ENCODE measurements around the gene TPGS1.

The TPGS1 gene

DNA sequence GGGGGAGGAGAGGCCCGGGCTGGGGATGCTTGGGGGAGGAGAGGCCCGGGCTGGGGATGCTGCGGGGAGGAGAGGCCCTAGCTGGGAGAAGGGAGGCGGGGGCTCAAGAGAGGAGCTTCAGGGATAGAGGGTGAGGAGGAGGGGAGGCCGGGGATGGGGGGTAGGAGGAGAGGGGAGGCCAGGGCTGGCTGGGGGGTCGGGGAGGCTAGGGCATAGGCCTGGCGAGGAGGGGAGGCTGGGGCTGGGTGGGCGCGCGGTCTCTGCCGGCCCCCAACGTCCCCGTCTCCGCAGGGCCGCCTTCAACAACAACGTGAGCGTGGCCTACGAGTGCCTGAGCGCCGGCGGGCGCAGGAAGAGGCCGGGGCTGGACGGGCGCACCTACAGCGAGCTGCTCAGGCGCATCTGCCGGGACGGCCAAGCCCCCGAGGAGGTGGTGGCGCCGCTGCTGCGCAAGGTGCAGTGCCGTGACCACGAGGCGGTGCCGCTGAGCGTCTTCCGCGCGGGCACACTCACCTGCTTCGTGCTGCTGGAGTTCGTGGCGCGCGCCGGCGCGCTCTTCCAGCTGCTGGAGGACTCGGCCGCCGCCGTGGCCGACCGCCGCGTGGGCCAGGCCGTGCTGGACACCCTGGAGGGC lies 11.4 kb downstream of the TPGS1 start:
- WGBS, 2 donors (ENCODE audit: extremely low coverage in 2 of 2, insufficient read length in 2 of 2, insufficient replicate concordance in 1 of 2) = no CpG with 5 or more reads among the region's 58 CpGs
- Histone ChIP-seq H2BK15ac (ENCODE audit: low read length) (peak overlapping the region; percentile 99), H3K4ac (ENCODE audit: low read length) (peak overlapping the region; percentile 84), H3K9me3 (replicated peaks in 1 of 2; ENCODE audit: control insufficient read depth in 2 of 2, insufficient read depth in 1 of 2, low read depth in 1 of 2, low read length in 2 of 2) (peaks cover 0 to 16% of the 10 kb centered on the region in 2 donors), H2BK120ac (ENCODE audit: low read depth, low read length) (peak overlapping the region; percentile 83), H2AFZ (ENCODE audit: low read length) (no peak overlapping the region), H3K79me1 (ENCODE audit: low read depth, low read length) (peaks cover 7% of the 10 kb centered on the region), H3K23ac (ENCODE audit: low read depth, low read length, poor library complexity) (peak overlapping the region; percentile 60), H3K36me3 (replicated peaks in 1 of 2; ENCODE audit: control insufficient read depth in 2 of 2, insufficient read depth in 2 of 2, low read length in 2 of 2) (peaks cover 11 to 14% of the 10 kb centered on the region in 2 donors), H3K14ac (ENCODE audit: low read length) (peak overlapping the region; percentile 63), H3K18ac (ENCODE audit: low read length) (peak overlapping the region; percentile 95), H4K8ac (ENCODE audit: low read depth, low read length) (peak overlapping the region; percentile 48), H3K4me3 (ENCODE audit: low read length in 2 of 2) (peak overlapping the region in 1 of 2 donors; percentile 58), H2AK5ac (ENCODE audit: low read depth, low read length) (peak overlapping the region; percentile 93), H3K4me2 (ENCODE audit: insufficient read depth, low read length, poor library complexity, severe bottlenecking) (peak overlapping the region; percentile 11), H3K4me1 (ENCODE audit: control insufficient read depth in 2 of 2, insufficient read depth in 1 of 2, low read depth in 1 of 2, low read length in 2 of 2) (peaks cover 3 to 5% of the 10 kb centered on the region in 2 donors), H3K27ac (replicated peaks; ENCODE audit: low read length) (peak overlapping the region; percentile 75), H2BK5ac (ENCODE audit: low read length) (peak overlapping the region; percentile 77), H4K91ac (ENCODE audit: low read depth, low read length, poor library complexity) (peak overlapping the region; percentile 100), H3K9ac (ENCODE audit: low read depth, low read length, poor library complexity) (peak overlapping the region; percentile 63), H2BK12ac (ENCODE audit: low read length) (peak overlapping the region; percentile 94), H3K27me3 (ENCODE audit: control insufficient read depth in 3 of 3, insufficient read depth in 3 of 3, low read depth in 1 of 3, low read length in 3 of 3) (peaks cover 0 to 2% (median 0%) of the 10 kb centered on the region in 3 experiments)
- peak; percentile 37 for DNase-seq (ENCODE audit: low spot score)

DNA sequence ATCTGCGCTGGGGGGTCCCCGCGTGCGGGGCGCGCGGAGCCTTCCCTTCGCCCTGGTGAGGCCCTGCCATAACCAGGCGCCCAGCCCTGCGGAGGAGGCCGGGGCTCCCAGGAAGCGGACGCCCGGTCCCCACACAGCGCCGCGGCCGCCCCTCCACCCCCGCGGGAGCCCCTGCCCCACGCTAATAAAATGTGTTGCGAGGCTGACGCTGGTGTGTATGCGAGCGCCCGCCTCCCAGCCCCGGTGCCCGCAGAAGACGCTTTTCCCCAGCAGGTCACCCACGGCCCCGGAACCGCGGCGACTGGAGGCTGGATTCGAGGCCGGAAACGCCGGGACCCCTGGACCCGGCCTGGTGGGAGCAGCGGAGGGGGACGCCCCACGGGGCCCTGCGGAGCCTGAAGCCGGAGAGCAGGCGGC lies 12.2 kb downstream of the TPGS1 start:
- Histone ChIP-seq H3K9ac (ENCODE audit: low read depth, low read length, poor library complexity) (no peak overlapping the region), H2AFZ (ENCODE audit: low read length) (no peak overlapping the region), H2BK120ac (ENCODE audit: low read depth, low read length) (peak overlapping the region; percentile 83), H3K4me2 (ENCODE audit: insufficient read depth, low read length, poor library complexity, severe bottlenecking) (no peak overlapping the region), H3K4me1 (ENCODE audit: control insufficient read depth in 2 of 2, insufficient read depth in 1 of 2, low read depth in 1 of 2, low read length in 2 of 2) (peaks cover 3 to 5% of the 10 kb centered on the region in 2 donors), H3K79me1 (ENCODE audit: low read depth, low read length) (no peaks in the 10 kb centered on the region), H3K36me3 (replicated peaks in 1 of 2; ENCODE audit: control insufficient read depth in 2 of 2, insufficient read depth in 2 of 2, low read length in 2 of 2) (peaks cover 4 to 7% of the 10 kb centered on the region in 2 donors), H2BK5ac (ENCODE audit: low read length) (no peak overlapping the region), H4K8ac (ENCODE audit: low read depth, low read length) (no peak overlapping the region), H3K18ac (ENCODE audit: low read length) (peak overlapping the region; percentile 95), H4K91ac (ENCODE audit: low read depth, low read length, poor library complexity) (no peak overlapping the region), H3K4ac (ENCODE audit: low read length) (no peak overlapping the region), H3K27me3 (ENCODE audit: control insufficient read depth in 3 of 3, insufficient read depth in 3 of 3, low read depth in 1 of 3, low read length in 3 of 3) (no peaks in the 10 kb centered on the region), H3K27ac (replicated peaks; ENCODE audit: low read length) (no peak overlapping the region), H3K23ac (ENCODE audit: low read depth, low read length, poor library complexity) (no peak overlapping the region), H3K9me3 (replicated peaks in 1 of 2; ENCODE audit: control insufficient read depth in 2 of 2, insufficient read depth in 1 of 2, low read depth in 1 of 2, low read length in 2 of 2) (peaks cover 0 to 9% of the 10 kb centered on the region in 2 donors), H2AK5ac (ENCODE audit: low read depth, low read length) (peak overlapping the region; percentile 93), H2BK12ac (ENCODE audit: low read length) (no peak overlapping the region), H3K14ac (ENCODE audit: low read length) (no peak overlapping the region), H3K4me3 (ENCODE audit: low read length in 2 of 2) (no peak overlapping the region), H2BK15ac (ENCODE audit: low read length) (peak overlapping the region; percentile 99)
- no CpG with 5 or more reads among the region's 45 CpGs for WGBS, 2 donors (ENCODE audit: extremely low coverage in 2 of 2, insufficient read length in 2 of 2, insufficient replicate concordance in 1 of 2)
- DNase-seq (ENCODE audit: low spot score) = no peak

DNA sequence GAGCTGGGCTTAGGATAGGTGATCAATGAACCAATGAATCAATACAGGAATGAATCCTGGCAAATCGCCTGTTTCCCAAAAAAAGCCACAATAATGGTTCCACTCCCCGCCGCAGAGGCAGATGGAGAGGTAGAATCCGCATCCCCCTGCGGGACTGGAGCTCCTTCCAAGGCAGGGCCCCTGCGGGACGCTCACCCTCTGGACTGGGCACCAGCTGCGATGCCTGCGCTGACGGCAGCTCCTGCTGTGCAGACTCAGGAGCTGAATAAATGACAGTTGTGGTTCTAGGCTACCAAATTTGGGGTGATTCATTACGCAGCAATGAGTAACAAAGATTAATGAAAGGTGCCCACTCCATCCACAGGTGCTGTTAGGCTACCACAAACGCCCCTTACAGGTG lies 15.4 kb downstream of the TPGS1 start:
- Histone ChIP-seq H3K27me3 (ENCODE audit: control insufficient read depth in 3 of 3, insufficient read depth in 3 of 3, low read depth in 1 of 3, low read length in 3 of 3) (no peaks in the 10 kb centered on the region), H3K4me1 (ENCODE audit: control insufficient read depth in 2 of 2, insufficient read depth in 1 of 2, low read depth in 1 of 2, low read length in 2 of 2) (peaks cover 3 to 10% of the 10 kb centered on the region in 2 donors), H2BK5ac (ENCODE audit: low read length) (no peak overlapping the region), H3K36me3 (replicated peaks in 1 of 2; ENCODE audit: control insufficient read depth in 2 of 2, insufficient read depth in 2 of 2, low read length in 2 of 2) (peaks cover 4 to 7% of the 10 kb centered on the region in 2 donors), H4K8ac (ENCODE audit: low read depth, low read length) (no peak overlapping the region), H3K27ac (replicated peaks; ENCODE audit: low read length) (no peak overlapping the region), H3K4ac (ENCODE audit: low read length) (no peak overlapping the region), H3K4me3 (ENCODE audit: low read length in 2 of 2) (no peak overlapping the region), H3K18ac (ENCODE audit: low read length) (no peak overlapping the region), H4K91ac (ENCODE audit: low read depth, low read length, poor library complexity) (no peak overlapping the region), H3K79me1 (ENCODE audit: low read depth, low read length) (peaks cover 2% of the 10 kb centered on the region), H3K4me2 (ENCODE audit: insufficient read depth, low read length, poor library complexity, severe bottlenecking) (no peak overlapping the region), H3K9me3 (replicated peaks in 1 of 2; ENCODE audit: control insufficient read depth in 2 of 2, insufficient read depth in 1 of 2, low read depth in 1 of 2, low read length in 2 of 2) (peaks cover 0 to 9% of the 10 kb centered on the region in 2 donors), H3K9ac (ENCODE audit: low read depth, low read length, poor library complexity) (no peak overlapping the region), H2BK15ac (ENCODE audit: low read length) (no peak overlapping the region), H2BK120ac (ENCODE audit: low read depth, low read length) (no peak overlapping the region), H3K23ac (ENCODE audit: low read depth, low read length, poor library complexity) (no peak overlapping the region), H2AFZ (ENCODE audit: low read length) (no peak overlapping the region), H3K14ac (ENCODE audit: low read length) (no peak overlapping the region), H2AK5ac (ENCODE audit: low read depth, low read length) (no peak overlapping the region), H2BK12ac (ENCODE audit: low read length) (no peak overlapping the region)
- WGBS, 2 donors (ENCODE audit: extremely low coverage in 2 of 2, insufficient read length in 2 of 2, insufficient replicate concordance in 1 of 2) = no CpG with 5 or more reads among the region's 12 CpGs
- DNase-seq (ENCODE audit: low spot score) = no peak

DNA sequence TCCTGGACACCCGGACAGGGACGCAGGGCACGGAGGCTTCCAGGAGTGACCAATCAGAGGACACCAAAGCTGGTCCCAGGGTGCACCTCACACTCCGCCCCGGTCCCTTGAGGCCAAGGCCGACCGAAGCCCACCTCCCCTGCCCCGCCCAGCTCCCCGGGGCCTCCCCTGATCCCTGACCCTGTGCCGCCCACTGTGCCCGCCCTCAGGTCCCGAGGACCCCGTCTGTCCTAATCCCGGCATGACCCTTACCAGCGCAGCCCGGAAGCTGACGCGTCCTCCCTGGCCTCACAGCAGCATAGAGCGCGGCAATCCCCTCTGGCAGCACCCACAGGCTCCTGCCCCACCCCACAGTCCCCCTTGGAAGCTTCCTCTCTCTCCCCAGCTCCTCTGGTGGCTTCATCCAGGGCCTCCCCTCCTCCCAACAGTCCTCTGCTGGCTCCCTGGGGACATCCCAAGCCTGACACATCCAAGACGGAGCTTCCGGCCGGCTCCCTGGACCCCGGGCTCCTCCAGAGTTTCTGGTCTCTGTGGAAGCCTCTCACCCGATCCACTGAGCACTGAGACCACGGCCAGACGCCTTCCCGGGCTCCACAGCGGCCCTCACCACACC lies 16.9 kb downstream of the TPGS1 start:
- no peaks in the 10 kb centered on the region for H3K27me3 ChIP-seq (ENCODE audit: control insufficient read depth in 3 of 3, insufficient read depth in 3 of 3, low read depth in 1 of 3, low read length in 3 of 3)
- H3K4ac ChIP-seq (ENCODE audit: low read length) = no peak overlapping the region
- H3K9me3 ChIP-seq (replicated peaks in 1 of 2; ENCODE audit: control insufficient read depth in 2 of 2, insufficient read depth in 1 of 2, low read depth in 1 of 2, low read length in 2 of 2) = peaks cover 0 to 9% of the 10 kb centered on the region in 2 donors
- no peak overlapping the region for H4K8ac ChIP-seq (ENCODE audit: low read depth, low read length)
- H3K27ac ChIP-seq (replicated peaks; ENCODE audit: low read length) = no peak overlapping the region
- H2AFZ ChIP-seq (ENCODE audit: low read length) = no peak overlapping the region
- no peak overlapping the region for H4K91ac ChIP-seq (ENCODE audit: low read depth, low read length, poor library complexity)
- no peak overlapping the region for H2BK120ac ChIP-seq (ENCODE audit: low read depth, low read length)
- peaks cover 4 to 8% of the 10 kb centered on the region in 2 donors for H3K4me1 ChIP-seq (ENCODE audit: control insufficient read depth in 2 of 2, insufficient read depth in 1 of 2, low read depth in 1 of 2, low read length in 2 of 2)
- H3K36me3 ChIP-seq (replicated peaks in 1 of 2; ENCODE audit: control insufficient read depth in 2 of 2, insufficient read depth in 2 of 2, low read length in 2 of 2) = peaks cover 4 to 7% of the 10 kb centered on the region in 2 donors
- no peak overlapping the region for H3K9ac ChIP-seq (ENCODE audit: low read depth, low read length, poor library complexity)
- no CpG with 5 or more reads among the region's 29 CpGs for WGBS, 2 donors (ENCODE audit: extremely low coverage in 2 of 2, insufficient read length in 2 of 2, insufficient replicate concordance in 1 of 2)
- DNase-seq (ENCODE audit: low spot score) = no peak
- H2BK5ac ChIP-seq (ENCODE audit: low read length) = no peak overlapping the region
- H2BK12ac ChIP-seq (ENCODE audit: low read length) = no peak overlapping the region
- H2BK15ac ChIP-seq (ENCODE audit: low read length) = peak overlapping the region; percentile 85
- H2AK5ac ChIP-seq (ENCODE audit: low read depth, low read length) = peak overlapping the region; percentile 25
- H3K14ac ChIP-seq (ENCODE audit: low read length) = peak overlapping the region; percentile 1
- H3K79me1 ChIP-seq (ENCODE audit: low read depth, low read length) = peaks cover 4% of the 10 kb centered on the region
- H3K4me3 ChIP-seq (ENCODE audit: low read length in 2 of 2) = no peak overlapping the region
- no peak overlapping the region for H3K4me2 ChIP-seq (ENCODE audit: insufficient read depth, low read length, poor library complexity, severe bottlenecking)
- peak overlapping the region; percentile 80 for H3K23ac ChIP-seq (ENCODE audit: low read depth, low read length, poor library complexity)
- peak overlapping the region; percentile 52 for H3K18ac ChIP-seq (ENCODE audit: low read length)

Data from neuronal stem cell (in vitro differentiated cells).